Adipocyte (in vitro differentiated cells): ENCODE results near the gene ITPK1.
A peak's percentile ranks its signal among the peaks of the same experiment; 100 is the strongest.
"Not testable (repeated sequence)": the region's sequence is repeated elsewhere in the genome, so short reads cannot be mapped to it uniquely, and the experiment has no call there.

Experiments
- DNase-seq: peaks from one replicate; pipeline ENCODE4 v3.0.0-alpha.2; 2015; ENCODE audit warnings: low read depth
- H3K27me3 ChIP-seq: replicated peaks from 2 replicates; pipeline ENCODE4 v1.7.0; 2013; ENCODE audit warnings: mild to moderate bottlenecking, low read length, moderate library complexity; ENCODE audit not compliant: control insufficient read depth, insufficient read depth
- H3K36me3 ChIP-seq: 2 replicates; pipeline ENCODE4 v1.7.0; 2013; ENCODE audit warnings: low read length, mild to moderate bottlenecking, moderate library complexity; ENCODE audit not compliant: control insufficient read depth, insufficient read depth, severe bottlenecking
- H3K4me1 ChIP-seq: 2 replicates; pipeline ENCODE4 v1.7.0; 2013; ENCODE audit warnings: mild to moderate bottlenecking, low read length, moderate library complexity; ENCODE audit not compliant: control insufficient read depth, insufficient read depth
- H3K4me3 ChIP-seq: 2 replicates; pipeline ENCODE4 v1.7.0; 2013; ENCODE audit warnings: mild to moderate bottlenecking, low read length, moderate library complexity
- H3K9ac ChIP-seq: 2 replicates; pipeline ENCODE4 v1.7.0; 2013; ENCODE audit warnings: mild to moderate bottlenecking, low read length, moderate library complexity
- H3K9me3 ChIP-seq: 2 replicates; pipeline ENCODE4 v1.7.0; 2013; ENCODE audit warnings: mild to moderate bottlenecking, low read length, moderate library complexity; ENCODE audit not compliant: control insufficient read depth

ITPK1 gene

DNA sequence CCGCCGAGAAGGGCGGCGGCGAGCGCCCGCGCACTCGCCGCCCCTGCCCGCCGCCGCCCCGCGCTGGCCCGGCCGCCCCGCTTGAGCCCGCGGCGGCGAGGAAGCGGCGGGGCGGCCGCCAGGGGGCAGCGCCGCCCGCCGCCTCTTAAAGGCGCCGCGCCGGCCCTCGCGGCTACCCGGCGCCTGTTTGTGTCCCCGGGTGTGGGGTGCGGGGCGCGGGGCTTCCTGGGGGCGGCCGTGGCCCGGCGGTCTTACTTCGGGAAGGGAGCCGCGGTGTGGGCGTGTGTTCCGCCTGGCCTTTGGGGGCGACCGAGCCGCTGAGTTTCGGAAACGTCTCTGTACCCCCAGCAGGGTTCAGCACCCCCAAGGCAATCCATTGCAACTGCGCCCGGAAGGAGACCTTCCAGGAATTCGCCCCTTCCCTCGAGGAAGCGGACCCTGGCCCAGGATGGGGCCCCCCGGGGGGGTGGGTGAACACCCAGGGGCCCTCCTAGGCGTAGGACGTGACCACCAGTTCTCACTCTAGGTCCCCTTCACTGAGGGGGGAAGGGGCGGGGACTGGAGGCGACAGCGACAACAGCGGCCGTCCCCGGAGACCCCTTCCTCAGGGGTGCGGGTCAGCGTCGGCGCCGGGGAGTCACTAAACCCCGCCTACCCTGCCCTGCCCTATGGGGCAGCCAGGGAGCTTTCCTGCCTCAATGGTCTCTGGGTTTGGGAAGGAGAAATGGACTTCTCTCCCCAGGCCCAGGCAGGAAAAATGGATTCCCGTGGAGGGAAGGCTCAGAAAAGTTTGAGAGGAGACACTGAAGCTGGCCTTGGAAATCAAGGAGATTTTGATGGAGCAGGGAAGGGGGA, at the start of gene ITPK1:
TSS of gene ITPK1 (minus strand) at position 105 of the 855 bp plus-strand sequence. CDS start 762 bp downstream, outside the sequence.
- no peaks in the 10 kb centered on the region for H3K27me3 ChIP-seq
- H3K9ac ChIP-seq, result peak within 1 kb of the TSS; percentile 92
- H3K9me3 ChIP-seq, result no peaks in the 10 kb centered on the region
- peak within 1 kb of the TSS; percentile 86 for H3K4me3 ChIP-seq
- peak; percentile 91 for DNase-seq
- H3K36me3 ChIP-seq, result no peaks in the 10 kb centered on the region
- peaks cover 37% of the 10 kb centered on the region for H3K4me1 ChIP-seq

DNA sequence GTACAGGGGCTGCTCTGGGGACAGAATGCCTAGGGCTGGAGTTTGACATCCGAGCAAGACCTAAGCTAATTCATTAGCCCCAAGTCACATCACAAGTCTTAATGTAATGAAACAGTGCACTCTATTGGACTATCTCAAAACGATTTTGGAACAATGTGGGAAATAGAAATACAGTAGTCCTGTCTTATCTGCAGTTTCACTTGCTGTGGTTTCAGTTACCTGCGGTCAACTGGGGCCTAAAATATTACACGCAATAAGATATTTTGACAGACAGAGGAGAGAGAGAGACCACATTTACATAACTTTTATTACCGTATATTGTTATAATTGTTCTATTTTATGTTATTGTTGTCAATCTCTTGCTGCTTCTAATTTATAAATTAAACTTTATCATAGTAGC, 47.8 kb upstream of the ITPK1 start:
- Histone ChIP-seq H3K4me3 (no peak overlapping the region), H3K4me1 (no peaks in the 10 kb centered on the region), H3K36me3 (no peaks in the 10 kb centered on the region), H3K9me3 (no peaks in the 10 kb centered on the region), H3K27me3 (no peaks in the 10 kb centered on the region), H3K9ac (no peak overlapping the region)
- DNase-seq, result no peak

DNA sequence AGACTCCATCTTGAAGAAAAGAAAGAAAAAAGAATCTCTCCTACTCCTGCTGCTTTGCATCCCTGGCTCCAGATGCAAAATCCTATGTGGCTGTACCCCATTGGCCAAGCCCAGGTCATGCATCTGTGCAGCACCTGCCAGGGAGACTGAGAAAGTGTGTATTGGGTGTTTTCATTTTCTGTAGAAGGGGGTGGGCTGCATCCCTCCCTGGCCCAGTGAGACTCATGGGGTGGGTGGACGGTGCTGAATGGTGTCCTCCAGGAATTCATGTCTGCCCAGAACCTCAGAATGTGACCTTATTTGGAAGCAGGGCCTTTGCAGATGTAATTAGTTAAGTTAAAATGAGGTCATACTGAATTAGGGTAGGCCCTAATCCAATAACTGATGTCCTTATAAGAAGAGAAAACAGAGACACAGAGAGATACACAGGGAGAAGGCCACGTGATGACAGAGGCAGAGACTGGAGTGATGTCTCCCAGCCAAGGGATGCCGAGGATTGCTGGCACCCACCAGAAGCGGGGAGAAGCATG, 45.8 kb upstream of the ITPK1 start:
- Histone ChIP-seq H3K4me1 (no peaks in the 10 kb centered on the region), H3K9me3 (no peaks in the 10 kb centered on the region), H3K9ac (no peak overlapping the region), H3K27me3 (peaks cover 4% of the 10 kb centered on the region), H3K4me3 (no peak overlapping the region), H3K36me3 (no peaks in the 10 kb centered on the region)
- DNase-seq, result no peak

DNA sequence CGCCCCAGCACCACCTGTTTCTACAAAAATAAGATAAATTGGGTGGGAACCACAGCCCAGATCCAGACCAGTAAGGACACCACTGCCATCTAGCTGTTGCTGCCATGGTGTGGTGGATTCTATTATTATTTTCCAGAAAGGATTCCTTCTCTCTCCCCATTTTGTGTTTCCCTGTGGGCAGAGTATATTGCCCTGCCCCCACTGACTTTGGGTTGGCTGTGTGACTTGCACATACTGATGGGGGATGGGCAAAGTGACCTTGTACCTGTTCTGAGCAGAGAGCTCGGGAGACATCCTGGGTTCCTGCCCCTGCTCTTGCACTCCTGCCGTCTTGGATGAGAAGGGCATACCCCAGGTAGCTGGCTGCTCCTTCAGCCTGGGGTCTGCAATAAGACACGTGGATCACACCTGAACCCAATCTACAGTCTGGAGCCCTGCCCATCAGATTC, 44.7 kb upstream of the ITPK1 start:
- Histone ChIP-seq H3K4me3 (no peak overlapping the region), H3K36me3 (no peaks in the 10 kb centered on the region), H3K9ac (no peak overlapping the region), H3K27me3 (peaks cover 4% of the 10 kb centered on the region), H3K4me1 (no peaks in the 10 kb centered on the region), H3K9me3 (no peaks in the 10 kb centered on the region)
- peak; percentile 44 for DNase-seq

DNA sequence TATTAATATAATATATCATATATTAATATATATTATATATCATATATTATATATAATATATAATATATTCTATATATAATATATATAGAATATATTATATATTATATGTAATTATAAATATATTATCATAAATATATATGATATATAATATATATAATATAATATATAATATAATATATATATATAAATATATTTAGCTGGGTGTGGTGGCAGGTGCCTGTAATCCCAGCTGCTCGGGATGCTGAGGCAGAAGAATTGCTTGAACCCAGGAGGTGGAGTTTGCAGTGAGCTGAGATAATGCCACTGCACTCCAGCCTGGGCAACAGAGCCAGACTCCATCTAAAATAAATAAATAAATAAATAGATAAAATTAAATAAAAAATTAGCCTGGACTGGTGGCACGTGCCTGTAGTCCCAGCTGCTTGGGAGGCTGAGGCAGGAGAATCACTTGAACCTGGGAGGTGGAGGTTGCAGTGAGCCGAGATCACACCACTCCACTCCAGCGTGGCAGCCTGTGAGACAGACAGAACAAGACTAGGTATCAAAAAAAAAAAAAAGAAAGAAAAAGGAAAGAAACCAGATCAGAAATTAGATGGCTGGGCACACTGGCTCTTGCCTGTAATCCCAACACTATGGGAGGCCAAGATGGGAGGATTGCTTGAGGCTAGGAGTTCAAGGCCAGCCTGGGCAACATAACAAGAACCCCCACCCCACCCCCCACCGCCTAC, 44.1 kb upstream of the ITPK1 start:
- H3K9me3 ChIP-seq, H3K27me3 ChIP-seq, H3K4me3 ChIP-seq, H3K36me3 ChIP-seq, DNase-seq, H3K9ac ChIP-seq, H3K4me1 ChIP-seq: not testable (repeated sequence)

DNA sequence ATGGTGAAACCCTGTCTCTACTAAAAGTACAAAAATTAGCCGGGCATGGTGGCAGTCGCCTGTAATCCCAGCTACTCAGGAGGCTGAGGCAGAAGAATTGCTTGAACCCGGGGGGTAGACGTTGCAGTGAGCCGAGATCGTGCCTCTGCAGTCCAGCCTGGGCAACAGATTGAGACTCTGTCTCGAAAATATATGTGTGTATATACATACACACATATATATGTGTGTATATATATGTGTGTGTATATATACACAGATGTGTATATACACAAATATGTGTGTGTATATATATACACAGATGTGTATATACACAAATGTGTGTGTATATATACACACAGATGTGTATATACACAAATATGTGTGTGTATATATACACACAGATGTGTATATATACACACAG, 42.6 kb upstream of the ITPK1 start:
- H3K9ac ChIP-seq, H3K9me3 ChIP-seq, DNase-seq, H3K36me3 ChIP-seq, H3K4me1 ChIP-seq, H3K27me3 ChIP-seq, H3K4me3 ChIP-seq: not testable (repeated sequence)

DNA sequence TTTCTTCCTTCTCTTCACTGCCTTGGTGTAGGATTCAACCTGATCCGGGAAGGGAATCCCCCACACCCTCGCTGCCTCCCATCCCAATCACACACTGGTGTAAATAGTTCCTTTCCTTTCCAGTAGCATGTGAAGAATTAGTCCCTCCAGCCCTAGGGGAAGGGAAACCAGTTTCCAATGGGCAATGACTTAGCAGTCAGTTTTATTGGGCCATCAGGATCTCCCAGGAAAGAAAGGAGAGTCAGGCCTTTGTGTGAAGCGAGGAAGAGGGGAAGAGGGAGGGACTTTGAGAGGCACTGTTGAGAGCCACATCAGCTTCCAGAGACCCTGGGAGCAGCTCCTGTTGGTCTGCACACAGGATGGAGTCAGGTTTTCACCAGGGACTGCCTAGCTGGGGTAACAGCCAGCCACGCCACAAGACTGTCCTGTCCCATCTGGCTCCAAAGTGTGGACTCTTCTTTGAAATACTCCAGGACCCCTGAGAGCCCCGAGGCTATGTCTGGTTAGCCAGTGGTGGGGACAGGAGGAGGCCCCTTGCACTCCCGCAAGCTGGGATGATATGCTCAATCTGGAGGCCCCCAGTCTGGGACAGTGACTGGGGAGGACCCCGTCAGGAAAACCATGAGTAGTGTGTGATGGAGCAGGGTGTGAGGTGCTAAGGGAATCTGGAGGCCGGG, 41.1 kb upstream of the ITPK1 start:
- no peak overlapping the region for H3K9ac ChIP-seq
- DNase-seq, result no peak
- no peak overlapping the region for H3K4me3 ChIP-seq
- H3K9me3 ChIP-seq, result no peaks in the 10 kb centered on the region
- H3K36me3 ChIP-seq, result no peaks in the 10 kb centered on the region
- H3K27me3 ChIP-seq, result peaks cover 4% of the 10 kb centered on the region
- H3K4me1 ChIP-seq, result no peaks in the 10 kb centered on the region

DNA sequence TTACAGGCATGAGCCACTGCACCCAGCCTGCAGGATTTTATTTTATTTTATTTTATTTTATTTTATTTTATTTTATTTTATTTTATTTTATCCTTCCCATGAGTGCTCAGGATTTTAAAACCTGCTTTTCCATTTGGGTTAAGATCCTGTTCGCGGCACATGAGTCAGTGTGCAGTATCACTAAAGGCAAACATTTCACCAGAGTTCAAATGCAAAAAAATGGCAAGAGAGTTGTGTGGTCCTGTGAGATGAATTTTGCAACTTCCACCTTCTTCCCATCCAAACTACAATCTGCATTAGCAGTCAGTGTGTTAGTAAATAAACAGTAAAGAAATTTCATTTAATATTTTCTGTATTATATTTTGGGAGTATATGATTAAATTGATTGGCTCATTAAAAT, 39.9 kb upstream of the ITPK1 start:
- no peak for DNase-seq
- H3K9me3 ChIP-seq, result no peaks in the 10 kb centered on the region
- no peak overlapping the region for H3K4me3 ChIP-seq
- peaks cover 6% of the 10 kb centered on the region for H3K4me1 ChIP-seq
- no peak overlapping the region for H3K9ac ChIP-seq
- peaks cover 4% of the 10 kb centered on the region for H3K27me3 ChIP-seq
- no peaks in the 10 kb centered on the region for H3K36me3 ChIP-seq

DNA sequence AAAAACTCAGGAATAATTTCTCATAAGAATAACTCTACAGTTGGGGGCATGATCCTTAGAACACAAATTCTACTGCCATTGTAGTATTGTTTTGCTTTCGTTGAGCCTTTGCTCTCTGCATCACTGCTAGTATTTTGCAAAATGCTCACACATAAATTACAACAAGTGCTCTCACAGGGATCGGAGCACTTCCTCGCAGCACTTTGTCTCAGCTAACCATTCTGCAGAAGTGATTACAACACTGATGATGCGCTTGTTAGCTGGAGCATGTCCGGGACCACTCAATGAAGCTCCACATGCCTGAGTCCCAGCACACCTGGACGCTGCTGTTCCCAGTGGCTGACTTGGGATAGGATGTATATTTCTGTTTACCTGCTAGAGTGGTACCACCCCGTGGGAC, 37.4 kb upstream of the ITPK1 start:
- H3K27me3 ChIP-seq, result peaks cover 8% of the 10 kb centered on the region
- H3K4me3 ChIP-seq, result no peak overlapping the region
- no peaks in the 10 kb centered on the region for H3K36me3 ChIP-seq
- no peak for DNase-seq
- H3K9ac ChIP-seq, result no peak overlapping the region
- peaks cover 7% of the 10 kb centered on the region for H3K4me1 ChIP-seq
- no peaks in the 10 kb centered on the region for H3K9me3 ChIP-seq

DNA sequence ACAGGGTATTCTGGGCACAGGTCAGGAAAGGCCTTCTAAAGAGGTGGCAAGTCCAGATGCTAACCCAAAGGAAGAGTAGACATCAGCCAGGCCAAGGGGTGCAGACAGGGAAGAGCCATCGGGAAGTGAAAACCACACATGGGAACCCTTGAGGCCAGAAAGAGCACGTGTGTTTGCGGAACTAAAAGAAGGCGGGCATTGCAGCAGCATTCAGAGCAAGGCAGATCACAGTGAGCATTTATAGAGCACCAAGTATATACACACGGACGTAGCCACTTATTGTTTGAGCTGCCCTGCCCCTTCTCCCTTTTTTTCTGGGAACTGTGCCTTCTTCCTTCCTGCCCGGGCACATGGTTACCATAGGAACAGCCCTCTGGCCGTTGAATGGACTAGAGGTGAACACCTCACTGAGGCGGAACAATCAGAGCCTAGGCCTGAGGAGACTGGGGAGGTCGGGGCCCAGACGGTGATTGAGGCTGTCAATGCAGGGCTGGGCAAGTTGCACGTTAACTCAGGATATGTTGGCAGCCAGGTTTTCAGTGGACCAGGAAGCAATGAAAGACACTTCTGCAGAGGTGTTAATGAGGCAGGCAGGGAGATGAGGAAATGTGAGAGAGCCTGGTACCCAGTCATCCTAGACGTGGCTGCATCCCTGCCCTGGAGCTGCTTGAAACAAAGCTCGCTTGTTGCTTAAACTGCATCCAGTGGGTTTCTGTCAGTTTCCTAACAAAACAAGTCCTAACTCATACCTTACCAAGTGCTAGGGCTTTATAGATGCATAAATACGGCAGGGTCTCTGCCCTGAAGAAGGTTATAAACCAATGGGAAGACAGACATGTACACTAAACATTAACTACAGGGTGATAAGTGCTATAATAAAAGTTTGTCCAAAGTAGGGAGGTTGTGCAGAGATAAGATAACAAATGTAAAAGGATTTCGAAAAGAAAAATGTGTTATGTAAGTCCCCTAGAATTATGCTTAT, 34.8 kb upstream of the ITPK1 start:
- H3K9ac ChIP-seq, result no peak overlapping the region
- peak overlapping the region; percentile 40 for H3K4me3 ChIP-seq

More for the DNA sequence above, 34.8 kb upstream of the ITPK1 start:
- peaks cover 7% of the 10 kb centered on the region for H3K4me1 ChIP-seq
- H3K9me3 ChIP-seq, result no peaks in the 10 kb centered on the region
- DNase-seq, result no peak
- H3K36me3 ChIP-seq, result no peaks in the 10 kb centered on the region
- H3K27me3 ChIP-seq, result peaks cover 12% of the 10 kb centered on the region
